Fibroblast of skin of scalp (primary cell): ENCODE results near the gene SLC25A42.
A peak's percentile ranks its signal among the peaks of the same experiment; 100 is the strongest.
"Not testable (repeated sequence)": the region's sequence is repeated elsewhere in the genome, so short reads cannot be mapped to it uniquely, and the experiment has no call there.

ENCODE experiments used
- DNase-seq: peaks from one replicate; pipeline ENCODE4 v3.0.0-alpha.2; 2013

The SLC25A42 gene

DNA sequence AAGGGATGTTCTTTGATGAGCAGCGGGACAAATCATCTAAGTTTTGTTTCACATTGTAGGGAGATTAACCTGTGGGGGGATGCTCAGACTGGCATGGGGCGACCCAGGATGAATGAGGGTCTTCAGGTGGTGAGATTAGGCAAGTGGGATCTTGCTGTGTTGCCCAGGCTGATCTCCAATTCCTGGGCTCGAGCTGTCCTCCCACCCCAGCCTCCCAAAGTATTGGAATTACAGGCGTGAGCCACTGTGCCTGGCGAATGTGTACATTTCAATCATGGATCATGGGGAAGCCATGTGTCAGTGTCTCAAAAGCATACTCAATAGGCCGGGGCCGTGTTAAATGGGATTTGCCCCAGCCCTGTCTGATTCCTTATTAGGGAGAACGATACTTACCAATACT is 8.1 kb downstream of the SLC25A42 start:
- DNase-seq = no peak

DNA sequence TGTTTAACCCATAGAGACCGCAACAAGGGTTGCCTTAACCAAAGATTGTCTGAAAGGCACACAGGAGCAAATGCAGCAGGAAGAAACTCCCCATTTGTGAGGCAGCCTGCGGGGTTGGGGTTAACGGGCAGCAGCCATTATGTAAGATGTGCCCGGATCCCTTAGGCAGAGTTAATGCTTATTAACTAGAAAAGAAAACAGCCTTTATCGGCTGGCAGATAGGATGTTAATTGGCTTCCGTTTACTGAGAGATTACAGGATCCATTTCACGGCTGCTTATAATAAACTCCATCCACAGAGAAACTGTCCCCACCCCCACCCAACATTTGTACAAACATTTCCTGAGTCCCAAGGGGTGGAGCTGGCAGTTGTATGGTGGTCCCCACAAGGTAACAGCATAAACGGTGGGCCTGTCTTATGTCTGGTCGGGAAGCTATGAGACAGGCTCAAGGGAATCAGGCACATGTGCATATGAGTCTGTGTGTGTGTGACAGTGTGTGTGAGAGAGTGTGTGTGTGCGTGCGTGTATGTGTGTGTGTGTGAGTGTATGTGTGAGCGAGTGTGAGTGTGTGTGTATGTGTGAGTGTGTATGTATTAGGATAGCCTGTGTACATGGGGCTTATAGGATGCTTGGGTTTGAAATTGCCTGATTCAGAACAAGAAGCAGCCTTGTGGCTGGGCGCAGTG is 10.5 kb downstream of the SLC25A42 start:
- DNase-seq = no peak

DNA sequence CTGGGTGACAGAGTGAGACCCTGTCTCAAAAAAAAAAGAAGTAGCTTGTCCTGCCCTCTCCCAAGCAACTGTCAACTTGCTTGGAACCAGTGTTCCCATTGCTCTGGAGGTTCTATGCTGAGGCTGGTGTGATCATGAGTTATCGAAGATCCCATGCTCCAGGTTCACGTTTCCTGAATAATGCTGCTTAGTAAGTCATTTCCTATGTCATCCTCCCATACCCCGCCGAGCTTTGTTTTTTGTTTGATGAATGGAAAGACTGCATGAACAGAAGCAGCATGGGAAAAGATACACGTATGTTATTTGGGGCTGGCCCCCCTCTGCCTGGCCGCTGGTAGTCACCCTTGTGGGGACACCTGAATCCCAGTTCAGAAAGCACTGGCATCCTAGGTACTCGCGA is 11.3 kb downstream of the SLC25A42 start:
- no peak for DNase-seq

DNA sequence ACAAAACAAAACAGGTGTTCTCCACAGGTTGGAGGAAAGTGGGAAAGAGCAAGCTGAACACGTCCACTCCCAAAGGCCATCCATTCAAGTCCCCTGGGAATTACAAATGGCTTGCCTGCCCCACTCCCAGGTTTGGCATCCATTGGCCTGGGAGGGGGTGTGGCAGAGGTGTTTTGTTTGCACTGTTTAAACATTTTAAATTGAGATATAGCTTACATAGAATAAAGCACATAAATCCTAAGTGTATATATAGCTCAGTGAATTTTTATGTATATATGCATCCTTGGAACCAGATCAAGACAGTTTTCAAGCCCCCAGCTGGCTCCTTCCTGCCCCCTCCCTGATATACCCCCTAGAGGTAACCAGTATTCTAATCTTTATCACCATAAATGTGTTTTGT is 12.7 kb downstream of the SLC25A42 start:
- no peak for DNase-seq

DNA sequence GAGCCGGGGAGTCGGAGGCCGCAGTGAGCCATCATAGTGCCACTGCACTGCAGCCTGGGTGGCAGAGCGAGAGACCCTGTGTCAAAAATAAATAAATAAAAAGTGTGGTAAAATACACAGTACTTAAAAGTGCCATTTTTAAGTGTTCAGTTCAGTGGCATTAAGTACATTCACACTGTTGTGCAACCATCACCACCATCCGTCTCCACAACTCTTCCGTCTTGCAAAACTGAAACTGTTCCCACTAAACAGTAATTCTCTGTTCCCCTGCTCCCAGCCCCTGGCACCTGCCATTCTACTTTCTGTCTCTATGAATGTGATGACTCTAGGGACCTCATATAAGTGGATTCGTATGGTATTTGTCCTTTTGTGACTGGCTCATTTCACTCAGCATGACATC is 13.3 kb downstream of the SLC25A42 start:
- no peak for DNase-seq

DNA sequence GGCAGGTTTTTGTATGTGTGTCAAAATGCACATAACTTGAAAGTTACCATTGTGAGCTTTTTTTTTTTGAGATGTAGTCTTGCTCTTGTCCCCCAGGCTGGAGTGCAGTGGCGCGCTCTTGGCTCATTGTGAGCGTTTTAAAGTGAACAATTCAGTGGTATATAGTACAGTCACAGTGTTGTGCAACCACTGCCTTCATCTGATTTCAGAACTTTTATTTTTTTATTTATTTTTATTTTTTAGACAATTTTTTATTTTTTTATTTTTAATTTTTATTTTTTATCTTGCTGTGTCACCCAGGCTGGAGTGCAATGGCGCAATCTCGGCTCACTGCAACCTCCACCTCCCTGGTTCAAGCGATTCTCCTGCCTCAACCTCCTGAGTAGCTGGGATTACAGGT is 15.0 kb downstream of the SLC25A42 start:
- DNase-seq = no peak

DNA sequence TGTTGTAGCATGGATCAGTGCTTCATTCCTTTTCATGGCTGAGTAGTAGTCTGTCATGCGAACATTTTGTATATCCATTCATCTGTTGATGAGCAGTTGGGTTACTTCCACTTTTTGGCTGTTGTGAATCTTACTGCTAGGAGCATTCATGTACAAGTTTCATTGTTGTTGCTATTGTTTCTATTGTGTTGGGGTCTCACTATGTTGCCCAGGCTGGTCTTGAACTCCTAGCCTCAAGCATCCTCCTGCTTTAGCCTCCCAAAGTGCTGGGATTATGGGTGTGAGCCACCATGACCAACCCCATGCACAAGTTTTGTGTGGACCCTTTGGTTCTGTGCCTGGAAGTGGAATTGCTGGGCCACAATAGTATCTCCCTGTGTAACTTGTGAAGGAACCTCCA is 15.8 kb downstream of the SLC25A42 start:
- no peak for DNase-seq

- DNase-seq = no peak
Observed at GRCh38 chr19:19081642-19082151, 17.9 kb downstream of the SLC25A42 start.

- DNase-seq = no peak
Observed at GRCh38 chr19:19083413-19084178, 19.8 kb downstream of the SLC25A42 start.

DNA sequence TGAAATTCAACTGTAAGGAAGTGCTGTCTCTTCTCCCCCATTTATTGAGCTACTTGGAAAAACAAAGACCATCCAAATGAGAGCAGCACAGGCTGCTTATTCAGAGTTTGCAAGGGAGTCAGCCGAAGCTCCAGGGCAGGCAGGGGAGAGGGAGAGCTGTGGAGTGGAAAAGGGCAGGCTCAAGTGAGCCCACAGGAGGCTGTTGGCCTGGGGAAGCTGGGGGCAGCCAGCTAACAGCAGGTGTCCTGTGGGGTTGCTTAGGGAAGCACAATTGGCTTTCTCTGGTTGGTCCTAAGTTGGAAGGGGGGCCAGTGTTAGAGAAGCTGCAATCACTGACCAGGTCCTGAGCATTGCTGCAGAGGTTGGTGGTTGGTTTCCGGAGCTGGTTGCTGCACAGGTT is 23.9 kb downstream of the SLC25A42 start:
- DNase-seq = no peak

DNA sequence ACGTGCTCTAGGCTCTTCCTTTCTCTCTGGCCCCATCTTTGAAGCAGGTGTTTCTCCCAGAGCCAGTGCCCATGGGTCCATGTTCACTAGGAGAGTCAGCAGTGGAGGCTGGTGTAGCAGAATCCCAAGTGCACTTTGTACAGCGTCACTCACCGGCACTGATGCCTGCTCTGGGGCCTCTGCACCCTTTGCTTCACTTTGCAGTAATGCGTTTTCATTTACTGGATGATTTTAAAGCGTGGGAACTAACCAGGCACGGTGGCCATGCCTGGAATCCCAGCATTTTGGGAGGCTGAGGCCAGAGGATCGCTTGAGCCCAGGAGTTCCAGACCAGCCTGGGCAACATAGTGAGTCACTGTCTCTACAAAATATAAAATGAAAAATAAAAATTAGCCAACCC is 30.7 kb downstream of the SLC25A42 start:
- DNase-seq = no peak

DNA sequence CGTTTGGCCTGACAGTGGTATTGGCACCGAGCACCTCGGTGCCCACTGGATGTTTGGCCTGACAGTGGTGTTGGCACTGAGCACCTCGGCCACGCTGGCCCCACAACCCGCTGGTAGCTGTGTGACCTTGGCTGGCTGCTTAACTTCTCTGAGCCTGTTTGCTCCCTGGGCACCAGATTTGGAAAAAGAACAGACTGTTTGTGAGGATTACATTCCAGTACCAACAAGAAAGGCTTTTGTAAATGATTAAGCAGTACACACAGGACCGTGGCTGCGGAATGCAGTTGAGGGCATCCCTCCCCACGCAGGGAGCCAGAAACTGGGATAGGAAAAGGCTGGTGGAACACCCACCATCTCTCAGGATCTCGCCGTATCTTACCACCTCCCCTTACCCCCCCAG is 31.9 kb downstream of the SLC25A42 start:
- no peak for DNase-seq

DNA sequence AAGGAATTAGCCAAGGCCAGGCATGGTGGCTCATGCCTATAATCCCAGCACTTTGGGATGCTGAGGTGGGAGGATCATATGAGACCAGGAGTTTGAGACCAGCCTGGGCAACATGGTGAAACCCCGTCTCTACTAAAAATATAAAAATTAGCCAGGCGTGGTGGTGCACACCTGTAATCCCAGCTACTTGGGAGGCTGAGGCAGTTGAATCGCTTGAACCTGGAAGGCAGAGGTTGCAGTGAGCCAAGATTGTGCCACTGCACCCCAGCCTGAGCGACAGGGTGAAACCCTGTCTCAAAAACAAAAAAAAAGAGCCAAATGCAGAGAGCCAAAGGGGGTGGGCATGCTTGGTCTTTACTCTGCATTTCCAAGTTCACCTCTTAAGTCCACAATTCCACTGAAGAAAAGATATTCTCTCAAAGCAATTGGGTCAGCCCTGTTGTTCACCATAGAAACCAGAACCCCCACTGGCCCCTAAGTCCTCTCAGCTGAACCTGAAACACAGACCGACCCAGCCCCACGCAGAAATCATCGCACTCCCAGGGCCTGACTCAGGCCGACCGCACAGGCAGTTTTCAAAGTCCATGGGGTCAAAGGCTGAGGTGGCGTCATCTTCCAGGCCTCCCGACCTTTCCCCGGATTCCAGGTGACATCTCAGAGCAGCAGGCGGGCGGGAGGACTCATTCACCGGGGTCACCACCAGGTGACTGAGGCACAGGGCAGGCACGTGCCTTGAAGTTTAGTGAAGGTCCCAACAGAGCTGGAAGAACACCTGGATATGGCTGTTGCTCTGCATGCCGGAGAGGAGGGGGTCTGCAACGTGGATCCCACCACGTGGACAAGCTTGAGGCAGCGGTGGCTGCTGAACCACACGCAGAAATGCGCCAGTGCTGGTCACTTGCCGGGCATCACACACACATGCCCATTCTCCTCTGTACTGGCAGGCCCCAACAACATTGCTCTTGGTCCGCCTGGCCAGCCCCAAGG is 33.1 kb downstream of the SLC25A42 start:
- DNase-seq = no peak

GRCh38 chr19:19098084-19098702 is 34.4 kb downstream of the SLC25A42 start:
- no peak for DNase-seq

GRCh38 chr19:19098703-19099632 is 35.2 kb downstream of the SLC25A42 start:
- DNase-seq = no peak

GRCh38 chr19:19101540-19101939 is 37.7 kb downstream of the SLC25A42 start:
- no peak for DNase-seq

DNA sequence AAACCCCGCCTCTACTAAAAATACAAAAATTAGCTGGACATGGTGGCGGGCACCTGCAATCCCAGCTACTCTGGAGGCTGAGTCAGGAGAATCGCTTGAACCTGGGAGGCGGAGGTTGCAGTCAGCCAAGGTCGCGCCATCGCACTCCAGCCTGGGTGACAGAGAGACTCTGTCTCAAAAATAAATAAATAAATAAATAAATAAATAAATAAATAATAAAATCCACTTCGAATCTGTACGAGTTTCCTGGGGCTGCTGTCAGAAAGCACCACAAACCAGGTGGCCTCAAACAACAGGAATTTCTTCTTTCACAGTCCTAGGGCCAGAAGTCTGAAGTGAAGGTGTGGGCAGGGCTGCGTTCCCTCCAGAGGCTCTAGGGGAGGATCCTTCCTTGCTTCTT is 38.8 kb downstream of the SLC25A42 start:
- DNase-seq = not testable (repeated sequence)

DNA sequence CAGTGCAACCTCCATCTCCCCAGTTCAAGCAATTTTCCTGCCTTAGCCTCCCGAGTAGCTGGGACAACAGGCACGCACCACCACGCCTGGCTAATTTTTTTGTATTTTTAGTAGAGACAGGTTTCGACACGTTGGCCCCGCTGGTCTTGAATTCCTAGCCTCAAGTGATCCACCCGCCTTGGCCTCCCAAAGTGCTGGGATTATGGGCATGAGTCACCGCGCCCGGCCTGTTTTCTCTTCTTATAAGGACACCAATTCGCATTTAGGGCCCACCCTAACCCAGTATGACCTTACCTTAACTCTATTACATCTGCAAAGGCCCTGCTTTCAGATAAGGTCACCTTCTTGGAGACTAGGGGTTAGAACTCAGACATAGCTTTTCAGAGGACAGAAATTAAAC is 39.4 kb downstream of the SLC25A42 start:
- no peak for DNase-seq

- peak; percentile 73 for DNase-seq
Observed at GRCh38 chr19:19105365-19106055, 41.7 kb downstream of the SLC25A42 start.

DNA sequence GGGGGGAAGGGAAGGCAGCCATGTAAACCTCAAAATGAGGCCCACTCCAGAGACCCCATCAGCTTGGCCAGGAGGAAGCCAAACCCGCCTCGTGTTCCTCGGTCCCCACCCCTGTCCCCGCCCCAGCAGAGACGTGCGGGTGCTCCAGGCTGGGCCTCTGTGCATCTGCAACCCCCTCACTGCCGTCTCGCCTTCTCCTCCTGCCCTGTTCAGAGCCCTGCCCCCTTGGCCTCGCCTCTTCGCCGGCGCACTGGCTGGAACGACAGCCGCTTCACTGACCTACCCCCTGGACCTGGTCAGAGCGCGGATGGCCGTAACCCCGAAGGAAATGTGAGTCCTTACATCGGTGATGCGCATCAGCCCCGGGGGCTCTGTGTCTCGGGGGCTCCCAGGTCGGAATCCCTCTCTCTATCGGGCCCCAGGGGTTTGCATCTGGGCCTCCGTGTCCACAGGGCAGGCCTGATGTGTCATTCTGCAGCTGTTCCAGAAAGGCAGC is 42.3 kb downstream of the SLC25A42 start:
- peak; percentile 44 for DNase-seq
